GM19397 (cell line): ENCODE results near the gene MMP8.
"Not testable (repeated sequence)": the region's sequence is repeated elsewhere in the genome, so short reads cannot be mapped to it uniquely, and the experiment has no call there.

ENCODE experiments used
- ATAC-seq: cut with Tn5 transposase; IDR thresholded peaks from one replicate; pipeline ENCODE4 v1.9.1; 2021; ENCODE audit warnings: mild to moderate bottlenecking, moderate library complexity; ENCODE audit not compliant: unreplicated experiment

The MMP8 gene, protein sequence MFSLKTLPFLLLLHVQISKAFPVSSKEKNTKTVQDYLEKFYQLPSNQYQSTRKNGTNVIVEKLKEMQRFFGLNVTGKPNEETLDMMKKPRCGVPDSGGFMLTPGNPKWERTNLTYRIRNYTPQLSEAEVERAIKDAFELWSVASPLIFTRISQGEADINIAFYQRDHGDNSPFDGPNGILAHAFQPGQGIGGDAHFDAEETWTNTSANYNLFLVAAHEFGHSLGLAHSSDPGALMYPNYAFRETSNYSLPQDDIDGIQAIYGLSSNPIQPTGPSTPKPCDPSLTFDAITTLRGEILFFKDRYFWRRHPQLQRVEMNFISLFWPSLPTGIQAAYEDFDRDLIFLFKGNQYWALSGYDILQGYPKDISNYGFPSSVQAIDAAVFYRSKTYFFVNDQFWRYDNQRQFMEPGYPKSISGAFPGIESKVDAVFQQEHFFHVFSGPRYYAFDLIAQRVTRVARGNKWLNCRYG

DNA sequence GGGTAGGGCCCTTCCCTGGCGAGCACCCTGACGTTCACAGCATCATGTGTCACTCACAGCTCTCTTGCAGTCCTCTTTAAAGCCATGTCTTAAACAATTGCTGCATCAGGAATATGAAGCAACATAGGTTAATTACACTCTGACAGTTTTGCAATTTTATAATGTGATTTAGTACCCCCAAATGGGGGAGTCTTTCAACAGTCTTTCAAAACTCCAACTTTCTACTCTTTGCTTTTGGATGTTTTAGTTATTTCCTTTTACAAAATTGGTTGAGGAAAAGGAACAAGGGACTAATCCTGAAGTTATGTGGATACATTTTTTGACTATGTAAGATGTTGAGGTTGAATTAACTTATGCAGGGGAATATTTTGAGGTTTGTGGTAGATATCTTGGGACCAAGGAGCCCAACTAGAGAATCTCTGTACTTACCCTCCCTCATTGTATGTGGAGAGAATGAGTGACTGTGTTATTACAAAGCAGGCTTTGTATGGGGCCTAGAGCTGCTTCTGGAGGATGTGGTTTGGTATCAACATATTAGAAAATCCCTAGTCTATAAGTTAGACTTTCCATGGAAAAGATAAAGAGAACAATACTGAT lies at the start of gene MMP8:
Gene MMP8, minus strand, starts transcription at position 51 of the 597 bp plus-strand sequence. CDS start 99 bp downstream, outside the sequence.
- ATAC-seq = no peak

DNA sequence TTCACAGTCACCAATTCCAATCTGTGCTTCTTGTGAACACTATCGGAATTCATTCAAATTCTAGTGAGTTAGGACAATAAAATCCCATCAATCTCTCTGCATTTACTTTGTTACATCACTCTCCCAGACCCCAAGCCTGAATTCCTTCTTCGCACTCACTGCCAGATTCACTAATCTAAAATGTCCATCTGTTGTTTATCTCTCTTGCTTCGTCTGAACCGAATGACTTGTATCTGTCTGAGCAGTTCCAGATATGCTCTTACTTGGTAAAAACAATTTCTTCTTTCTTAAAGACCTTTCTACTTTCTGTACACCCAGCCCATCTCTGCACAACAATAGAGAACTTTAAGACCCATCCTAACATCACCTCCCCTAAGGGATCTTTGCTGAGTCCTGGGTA lies 48.6 kb upstream of the MMP8 start:
- no peak for ATAC-seq

GRCh38 chr11:102771351-102771750 lies 46.6 kb upstream of the MMP8 start:
- no peak for ATAC-seq

DNA sequence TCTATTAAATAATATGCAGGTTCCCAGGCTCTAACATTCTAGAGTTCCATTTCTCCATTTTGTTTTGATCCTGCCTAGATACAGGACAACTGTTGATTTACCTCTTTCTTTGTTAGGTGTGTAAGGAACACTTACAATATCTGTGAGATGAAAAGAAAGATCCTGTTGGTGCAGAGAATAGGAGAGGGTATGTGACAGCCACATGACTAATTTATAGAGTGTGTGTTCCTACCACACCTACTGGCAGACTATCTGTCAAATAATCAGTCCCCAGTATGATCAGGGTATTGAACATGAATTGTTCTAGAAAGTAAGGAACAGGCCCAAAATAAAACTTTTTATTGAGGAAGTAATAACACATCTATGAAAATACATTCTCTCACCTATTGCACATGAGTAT lies 45.4 kb upstream of the MMP8 start:
- no peak for ATAC-seq

- ATAC-seq = no peak
These were observed 43.0 kb upstream of the MMP8 start for GRCh38 chr11:102767800-102768199.

- ATAC-seq = no peak
These were observed 38.7 kb upstream of the MMP8 start for GRCh38 chr11:102763440-102763839.

DNA sequence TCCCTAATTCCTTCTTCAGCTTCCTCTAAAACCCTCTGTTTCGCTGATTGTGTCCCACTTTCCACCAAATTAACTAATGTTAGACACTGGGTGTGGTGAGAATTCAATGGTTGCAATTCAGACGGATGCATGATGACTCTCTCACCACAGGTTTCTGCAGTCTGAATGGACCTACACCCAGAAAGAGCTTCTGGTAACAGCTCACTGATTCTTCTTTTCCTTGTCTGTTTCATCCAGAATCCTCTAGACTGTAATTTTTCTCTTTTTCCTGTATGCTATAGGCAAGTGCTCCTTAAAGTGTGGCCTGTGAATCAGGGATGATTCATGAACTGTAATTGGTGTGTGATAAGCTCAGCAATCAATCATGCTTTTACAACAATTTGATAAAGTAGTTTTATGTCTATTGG lies 37.6 kb upstream of the MMP8 start:
- ATAC-seq = no peak

DNA sequence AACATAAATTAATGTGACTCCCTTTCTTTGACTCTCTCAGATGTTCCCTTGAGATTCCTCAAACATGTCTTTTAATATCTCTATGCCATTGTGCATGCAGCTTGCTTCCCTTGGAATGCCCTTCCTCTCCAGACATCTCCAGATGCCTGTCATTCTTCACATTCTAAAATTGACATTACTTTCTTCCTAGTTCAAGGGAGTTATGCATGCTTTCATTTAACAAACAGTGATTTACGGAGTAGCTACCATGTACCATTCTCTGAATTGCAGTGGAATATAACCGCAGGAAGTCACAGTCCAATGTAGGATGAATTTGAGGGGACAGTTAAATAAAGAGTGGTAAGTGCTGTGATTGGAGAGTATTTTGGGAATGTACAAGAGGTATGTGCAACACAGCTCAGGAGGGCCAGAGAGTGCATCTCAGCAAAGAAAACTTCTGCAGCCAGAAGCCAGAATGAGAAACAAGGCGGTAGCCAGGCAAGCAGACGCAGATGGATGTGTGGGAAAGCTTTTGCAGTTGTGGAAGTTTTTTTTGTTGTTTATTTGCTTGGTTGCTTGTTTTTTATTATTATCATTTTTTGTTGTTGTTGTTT lies 37.0 kb upstream of the MMP8 start:
- no peak for ATAC-seq

DNA sequence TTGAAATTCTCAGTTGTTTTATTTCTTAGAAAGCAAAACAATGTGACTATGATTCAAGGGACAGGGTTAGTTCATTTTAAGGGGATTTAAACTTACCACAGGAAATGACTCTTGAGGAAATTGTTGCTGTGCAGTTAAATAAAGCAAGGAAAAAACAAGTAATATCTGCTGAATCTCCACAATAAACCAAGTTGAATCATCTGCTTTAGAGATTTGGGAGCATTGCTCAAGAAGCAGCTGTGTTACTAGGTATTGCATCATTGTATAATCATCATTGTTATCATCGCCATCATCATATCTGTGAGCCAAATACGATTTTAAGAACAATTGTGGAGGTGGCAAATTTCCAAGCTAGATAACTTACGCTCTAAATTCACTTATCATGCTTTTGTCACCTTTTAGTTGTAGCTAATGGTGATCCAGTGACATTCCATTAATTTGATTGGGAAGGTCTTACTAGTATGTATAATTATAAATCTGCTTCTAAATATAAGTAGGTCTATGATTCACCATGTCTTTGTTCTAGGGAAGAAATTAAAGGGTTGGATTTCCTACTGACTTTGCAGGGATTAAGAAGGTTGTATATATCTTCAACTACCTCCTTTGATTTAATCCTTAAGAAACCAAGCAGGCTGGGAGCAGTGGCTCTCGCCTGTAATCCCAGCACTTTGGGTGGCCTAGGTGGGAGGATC lies 35.7 kb upstream of the MMP8 start:
- no peak for ATAC-seq

DNA sequence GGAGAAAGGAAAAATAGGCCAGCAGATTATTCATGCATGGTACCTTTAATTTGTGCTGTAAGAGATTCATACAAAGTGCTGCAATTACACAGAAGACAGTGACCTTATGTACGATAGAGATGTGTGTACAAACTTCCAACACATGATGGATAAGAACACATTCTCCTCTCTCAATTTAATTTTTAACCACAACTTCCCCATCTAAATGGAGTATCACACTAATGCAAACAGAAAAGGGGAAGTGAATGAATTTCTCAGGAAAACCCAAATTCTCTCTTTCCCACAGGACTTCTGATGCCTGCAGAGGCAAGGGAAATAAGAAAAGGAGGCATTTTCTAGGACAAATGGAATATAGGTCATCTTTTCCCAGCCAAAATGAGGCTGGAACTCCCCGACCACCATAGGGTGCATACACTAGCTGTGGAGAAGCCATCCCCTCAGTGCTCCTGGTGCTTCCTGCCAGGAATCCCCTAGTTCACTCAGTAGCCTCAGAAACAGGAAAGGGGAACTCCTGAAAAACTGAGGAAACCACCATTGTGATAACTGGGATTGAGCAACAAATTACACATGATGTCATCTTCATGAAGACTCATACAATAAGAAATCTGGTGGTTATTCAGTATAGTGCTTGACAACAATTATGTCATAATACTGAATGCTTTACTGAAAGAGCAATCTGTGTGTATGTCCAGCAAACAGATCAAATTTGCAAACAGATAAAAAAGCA lies 33.2 kb upstream of the MMP8 start:
- no peak for ATAC-seq

DNA sequence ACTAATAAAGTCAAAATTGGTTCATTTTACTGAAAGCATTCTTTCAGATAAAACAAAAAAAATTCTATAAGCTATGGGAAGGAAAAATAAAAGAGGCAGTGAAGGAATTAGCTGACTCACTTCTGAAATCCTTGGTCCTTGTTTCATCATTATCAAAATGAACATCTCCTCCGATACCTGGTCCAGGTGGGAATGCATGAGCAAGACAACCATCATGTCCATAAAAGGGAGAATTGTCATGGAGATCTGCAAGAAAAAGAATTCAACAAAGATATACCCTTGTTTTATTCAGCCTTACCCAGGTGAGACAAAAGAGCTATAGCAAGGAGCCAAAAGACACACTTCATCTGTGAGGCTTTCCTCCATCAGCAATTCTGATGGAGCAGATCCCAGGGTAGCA lies 28.5 kb upstream of the MMP8 start:
- ATAC-seq = no peak

DNA sequence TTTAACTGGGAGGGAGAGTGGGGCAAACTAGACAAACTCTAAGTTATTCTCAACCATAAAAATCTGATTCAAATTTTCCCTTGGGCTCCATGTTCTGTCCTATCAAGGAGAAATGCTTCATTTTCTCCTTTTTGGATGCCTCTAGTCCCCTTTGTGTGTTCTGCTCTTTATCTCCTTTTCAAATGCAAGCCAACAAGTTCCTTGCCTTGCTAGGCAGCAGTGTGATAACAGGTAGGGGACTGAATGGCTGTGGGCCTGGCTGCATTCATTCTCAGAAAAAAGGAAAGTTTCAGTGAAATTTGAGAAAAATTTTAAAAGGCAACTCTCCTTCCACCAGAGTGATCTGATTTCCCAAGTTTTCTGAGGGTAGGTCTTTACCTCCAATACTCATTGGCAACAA lies 26.9 kb upstream of the MMP8 start:
- ATAC-seq = no peak

DNA sequence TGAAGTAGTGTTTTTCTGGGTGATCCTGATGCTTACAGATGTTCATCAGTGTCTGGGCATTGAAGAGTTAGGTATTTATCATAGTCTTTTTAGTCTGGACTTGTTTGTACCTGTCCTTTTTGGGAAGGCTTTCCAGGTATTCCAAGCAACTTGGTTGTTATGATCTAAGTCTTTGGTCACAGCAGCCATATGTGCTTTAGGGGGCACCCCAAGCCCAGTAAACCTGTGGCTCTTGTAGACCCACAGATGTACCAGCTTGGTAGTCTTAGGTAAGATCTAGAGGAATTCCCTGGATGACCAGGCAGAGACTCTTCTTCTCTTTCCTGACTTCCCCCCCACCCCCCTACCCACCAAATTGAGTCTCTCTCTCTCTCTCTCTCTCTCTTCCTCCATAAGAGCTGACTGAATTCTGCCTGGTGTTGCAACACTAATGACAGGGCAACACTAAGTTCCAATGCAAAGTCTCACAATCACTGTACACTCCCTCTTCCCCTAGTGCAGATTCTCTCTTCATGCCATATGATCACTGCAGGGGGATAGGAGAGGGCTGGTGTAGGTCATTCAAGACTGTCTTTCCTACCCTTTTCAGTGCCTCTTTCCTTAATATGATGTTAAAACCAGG lies 24.5 kb upstream of the MMP8 start:
- ATAC-seq = no peak

GRCh38 chr11:102746746-102747578 lies 22.2 kb upstream of the MMP8 start:
- ATAC-seq = not testable (repeated sequence)

DNA sequence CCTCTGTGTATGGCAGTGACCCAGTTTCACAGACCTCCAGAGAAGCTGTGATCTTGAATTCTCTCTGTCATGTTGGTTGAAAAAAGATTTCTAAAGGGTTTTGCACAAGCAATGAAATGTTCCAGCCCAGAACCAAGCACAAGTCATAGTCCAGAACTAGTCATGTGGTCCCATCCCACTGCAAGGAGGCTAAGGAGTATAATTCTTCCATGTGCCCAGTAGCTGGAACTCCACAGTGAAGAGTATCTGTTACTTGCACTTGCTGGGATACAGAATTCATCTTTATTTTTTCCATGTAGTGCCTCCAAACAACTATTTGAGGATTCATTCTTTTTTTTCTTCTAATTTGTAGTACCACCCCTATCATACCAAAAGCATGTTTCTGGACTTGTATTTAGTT lies 9.9 kb upstream of the MMP8 start:
- no peak for ATAC-seq

- ATAC-seq = peak; percentile 81
These were observed 8.6 kb upstream of the MMP8 start for GRCh38 chr11:102733232-102733875.

DNA sequence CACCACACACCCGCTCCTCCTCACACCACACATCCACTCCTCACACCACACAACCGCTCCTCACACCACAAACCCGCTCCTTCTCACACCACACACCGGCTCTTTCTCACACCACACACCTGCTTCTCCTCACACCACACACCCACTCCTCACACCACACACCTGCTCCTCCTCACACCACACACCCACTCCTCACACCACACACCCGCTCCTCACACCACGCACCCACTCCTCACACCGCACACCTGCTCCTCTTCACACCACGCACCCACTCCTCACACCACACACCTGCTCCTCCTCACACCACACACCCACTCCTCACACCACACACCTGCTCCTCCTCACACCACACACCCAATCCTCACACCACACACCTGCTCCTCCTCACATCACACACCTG lies 6.2 kb upstream of the MMP8 start:
- ATAC-seq = not testable (repeated sequence)

GRCh38 chr11:102729849-102730815 lies 5.4 kb upstream of the MMP8 start:
- ATAC-seq = no peak
